A673 (cell line): ENCODE measurements around the gene NUP85.

Experiments used
- EZH2 ChIP-seq: fragments of 200-600 bp; sonication (generic); IDR thresholded peaks from 2 replicates; pipeline ENCODE4 v1.6.1; 2017; ENCODE audit warnings: borderline replicate concordance, low read depth, mild to moderate bottlenecking, mixed read lengths, antibody characterized with exemption, low read length; ENCODE audit not compliant: poor library complexity, severe bottlenecking
- TF ChIP-seq, protein P1 (sequence below): fragments of 300-800, 200-600 bp; sonication (generic); conservative IDR thresholded peaks from 2 replicates; pipeline ENCODE4 v1.5.1; 2017; ENCODE audit warnings: low read depth, mild to moderate bottlenecking, antibody characterized with exemption, low read length, moderate library complexity, mixed read lengths

DNA sequence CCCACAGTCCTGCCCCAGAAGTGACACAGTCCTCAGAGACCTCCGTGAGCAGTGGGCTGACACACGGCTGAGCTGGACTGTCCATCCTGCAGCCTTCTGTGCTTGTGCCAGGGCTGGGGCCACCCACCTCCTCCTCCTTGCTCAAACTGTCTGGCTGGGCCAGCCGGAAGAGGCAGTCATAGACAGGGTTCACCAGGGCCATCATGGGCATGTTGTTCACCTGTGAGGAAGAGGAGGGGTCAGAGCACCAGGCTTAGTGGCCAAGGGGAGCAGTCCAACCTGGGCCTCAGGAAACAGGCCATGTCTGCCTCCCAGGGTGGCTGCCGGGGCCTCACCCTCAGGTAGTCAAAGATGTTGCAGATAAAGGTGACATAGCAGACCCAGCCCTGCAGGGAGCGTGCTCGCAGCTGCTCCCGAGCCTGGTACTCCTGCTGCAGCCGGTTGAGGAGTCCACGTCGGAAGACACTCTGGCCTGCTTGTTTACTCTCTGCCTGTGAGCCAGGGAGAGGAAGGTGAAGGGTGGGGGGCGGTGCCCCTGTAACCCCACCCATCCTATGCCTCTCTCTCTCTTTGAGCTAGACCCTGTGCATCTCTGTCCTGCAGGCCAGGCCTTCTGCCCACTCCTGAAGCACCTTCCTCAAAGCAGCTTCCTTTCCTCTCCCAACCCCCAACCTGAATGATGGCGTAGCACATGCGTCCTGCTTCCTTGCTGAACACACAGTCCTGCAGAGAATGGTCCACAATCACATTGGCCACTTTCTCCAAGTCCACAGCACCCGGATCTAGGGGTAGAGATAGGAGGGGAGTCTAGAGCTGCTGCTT lies 62.1 kb downstream of the NUP85 start:
- TF ChIP-seq, protein P1, sequence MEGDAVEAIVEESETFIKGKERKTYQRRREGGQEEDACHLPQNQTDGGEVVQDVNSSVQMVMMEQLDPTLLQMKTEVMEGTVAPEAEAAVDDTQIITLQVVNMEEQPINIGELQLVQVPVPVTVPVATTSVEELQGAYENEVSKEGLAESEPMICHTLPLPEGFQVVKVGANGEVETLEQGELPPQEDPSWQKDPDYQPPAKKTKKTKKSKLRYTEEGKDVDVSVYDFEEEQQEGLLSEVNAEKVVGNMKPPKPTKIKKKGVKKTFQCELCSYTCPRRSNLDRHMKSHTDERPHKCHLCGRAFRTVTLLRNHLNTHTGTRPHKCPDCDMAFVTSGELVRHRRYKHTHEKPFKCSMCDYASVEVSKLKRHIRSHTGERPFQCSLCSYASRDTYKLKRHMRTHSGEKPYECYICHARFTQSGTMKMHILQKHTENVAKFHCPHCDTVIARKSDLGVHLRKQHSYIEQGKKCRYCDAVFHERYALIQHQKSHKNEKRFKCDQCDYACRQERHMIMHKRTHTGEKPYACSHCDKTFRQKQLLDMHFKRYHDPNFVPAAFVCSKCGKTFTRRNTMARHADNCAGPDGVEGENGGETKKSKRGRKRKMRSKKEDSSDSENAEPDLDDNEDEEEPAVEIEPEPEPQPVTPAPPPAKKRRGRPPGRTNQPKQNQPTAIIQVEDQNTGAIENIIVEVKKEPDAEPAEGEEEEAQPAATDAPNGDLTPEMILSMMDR, result no peak
- TF ChIP-seq EZH2, result no peak
